T-helper 22 cell (primary cell): Measurements from ENCODE around the gene COLEC12.

ENCODE experiments used
- DNase-seq: peaks from one replicate; pipeline ENCODE4 v3.0.0-alpha.2; 2020; ENCODE audit warnings: low read depth

COLEC12 gene

GRCh38 chr18:446941-447560, 53.5 kb downstream of the COLEC12 start:
- no peak for DNase-seq

- DNase-seq, result no peak
These were observed 55.4 kb downstream of the COLEC12 start for GRCh38 chr18:445055-445454.

GRCh38 chr18:438571-438970, 61.9 kb downstream of the COLEC12 start:
- DNase-seq, result no peak

GRCh38 chr18:435940-436339, 64.6 kb downstream of the COLEC12 start:
- no peak for DNase-seq

- DNase-seq, result no peak
These were observed 66.1 kb downstream of the COLEC12 start for GRCh38 chr18:434410-434809.

- DNase-seq, result no peak
These were observed 66.5 kb downstream of the COLEC12 start for GRCh38 chr18:433960-434359.

GRCh38 chr18:433298-433697, 67.2 kb downstream of the COLEC12 start:
- DNase-seq, result no peak

GRCh38 chr18:432791-433190, 67.7 kb downstream of the COLEC12 start:
- DNase-seq, result no peak

GRCh38 chr18:429030-429429, 71.5 kb downstream of the COLEC12 start:
- DNase-seq, result no peak

- no peak for DNase-seq
These were observed 73.5 kb downstream of the COLEC12 start for GRCh38 chr18:427005-427404.

- no peak for DNase-seq
These were observed 75.3 kb downstream of the COLEC12 start for GRCh38 chr18:425106-425745.

GRCh38 chr18:424668-425067, 75.8 kb downstream of the COLEC12 start:
- no peak for DNase-seq

- DNase-seq, result no peak
These were observed 76.3 kb downstream of the COLEC12 start for GRCh38 chr18:424071-424661.

- DNase-seq, result no peak
These were observed 77.5 kb downstream of the COLEC12 start for GRCh38 chr18:422966-423365.

GRCh38 chr18:421247-422155, 79.0 kb downstream of the COLEC12 start:
- no peak for DNase-seq

- DNase-seq, result no peak
These were observed 79.7 kb downstream of the COLEC12 start for GRCh38 chr18:420661-421246.

- DNase-seq, result no peak
These were observed 80.8 kb downstream of the COLEC12 start for GRCh38 chr18:419541-420175.

- DNase-seq, result no peak
These were observed 83.0 kb downstream of the COLEC12 start for GRCh38 chr18:417495-417894.

- DNase-seq, result no peak
These were observed 83.6 kb downstream of the COLEC12 start for GRCh38 chr18:416930-417329.

- DNase-seq, result no peak
These were observed 84.6 kb downstream of the COLEC12 start for GRCh38 chr18:415617-416612.

- DNase-seq, result no peak
These were observed 85.5 kb downstream of the COLEC12 start for GRCh38 chr18:415047-415446.
